Fibroblast of pulmonary artery (primary cell): ENCODE measurements around the gene AKR1D1.

Source experiments
- DNase-seq: peaks from one replicate; pipeline ENCODE4 v3.0.0-alpha.2; 2010; ENCODE audit warnings: low read depth
- H3K4me3 ChIP-seq: replicated peaks from 2 replicates; pipeline ENCODE4 v1.5.1; 2011; ENCODE audit warnings: low read depth, mild to moderate bottlenecking, control low read depth, low read length, moderate library complexity
- TF ChIP-seq, protein P1 (sequence below): IDR thresholded peaks from 2 replicates; pipeline ENCODE4 v1.5.1; 2011; ENCODE audit warnings: mild to moderate bottlenecking, control low read depth, low read length, inconsistent platforms; ENCODE audit errors: missing control alignments

The AKR1D1 gene

DNA sequence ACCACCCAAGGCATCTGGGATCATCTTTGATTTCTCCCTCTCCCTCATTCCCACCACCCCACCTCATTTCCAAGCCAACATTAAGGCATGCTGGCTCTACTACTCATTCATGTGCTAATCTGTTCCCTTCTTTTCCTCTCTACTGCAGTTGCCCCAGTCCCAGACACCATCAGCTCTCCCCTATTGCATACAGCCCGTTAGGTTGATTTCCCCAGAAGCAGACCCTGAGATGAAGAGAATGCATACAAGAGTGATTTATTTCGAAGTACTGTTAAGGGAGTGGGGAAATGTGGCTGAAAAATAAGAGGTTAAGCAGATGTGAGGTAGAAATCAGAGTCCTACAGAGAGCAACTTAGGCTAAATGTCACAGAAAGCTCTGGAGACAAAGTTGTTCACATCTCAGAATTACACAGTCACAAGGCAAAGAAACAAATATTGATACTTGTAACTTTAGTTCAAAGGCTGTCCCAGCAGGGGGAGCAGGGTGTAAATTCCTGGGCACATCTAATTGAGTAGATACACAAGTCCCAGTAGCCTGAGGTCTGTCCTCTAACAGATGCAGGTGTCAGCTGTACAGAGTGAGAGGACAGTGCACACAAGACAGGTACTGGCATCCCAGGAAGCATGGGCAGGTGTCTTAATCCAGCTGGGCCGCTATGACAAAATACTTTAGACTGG, 20.9 kb downstream of the AKR1D1 start:
- peak; percentile 60 for DNase-seq
- TF ChIP-seq, protein P1, sequence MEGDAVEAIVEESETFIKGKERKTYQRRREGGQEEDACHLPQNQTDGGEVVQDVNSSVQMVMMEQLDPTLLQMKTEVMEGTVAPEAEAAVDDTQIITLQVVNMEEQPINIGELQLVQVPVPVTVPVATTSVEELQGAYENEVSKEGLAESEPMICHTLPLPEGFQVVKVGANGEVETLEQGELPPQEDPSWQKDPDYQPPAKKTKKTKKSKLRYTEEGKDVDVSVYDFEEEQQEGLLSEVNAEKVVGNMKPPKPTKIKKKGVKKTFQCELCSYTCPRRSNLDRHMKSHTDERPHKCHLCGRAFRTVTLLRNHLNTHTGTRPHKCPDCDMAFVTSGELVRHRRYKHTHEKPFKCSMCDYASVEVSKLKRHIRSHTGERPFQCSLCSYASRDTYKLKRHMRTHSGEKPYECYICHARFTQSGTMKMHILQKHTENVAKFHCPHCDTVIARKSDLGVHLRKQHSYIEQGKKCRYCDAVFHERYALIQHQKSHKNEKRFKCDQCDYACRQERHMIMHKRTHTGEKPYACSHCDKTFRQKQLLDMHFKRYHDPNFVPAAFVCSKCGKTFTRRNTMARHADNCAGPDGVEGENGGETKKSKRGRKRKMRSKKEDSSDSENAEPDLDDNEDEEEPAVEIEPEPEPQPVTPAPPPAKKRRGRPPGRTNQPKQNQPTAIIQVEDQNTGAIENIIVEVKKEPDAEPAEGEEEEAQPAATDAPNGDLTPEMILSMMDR: peak; percentile 63
- no peak overlapping the region for H3K4me3 ChIP-seq

DNA sequence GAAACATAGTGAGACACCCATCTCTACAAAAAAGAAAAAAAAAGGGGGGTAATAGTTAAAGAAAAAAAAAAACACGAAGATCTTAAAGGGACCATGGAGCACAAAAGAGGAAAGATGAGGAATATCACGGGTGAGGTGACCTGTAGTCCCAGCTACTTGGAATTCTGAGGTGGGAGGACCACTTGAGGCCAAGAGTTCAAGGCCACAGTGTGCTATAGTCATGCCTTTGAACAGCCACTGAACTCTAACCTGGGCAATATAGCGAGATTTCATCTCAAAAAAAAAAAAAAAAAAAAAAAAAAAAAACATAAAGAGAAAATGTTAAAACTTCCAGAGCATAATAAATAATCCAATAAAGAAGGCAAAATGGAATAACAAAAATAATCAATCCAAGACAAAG, 23.6 kb downstream of the AKR1D1 start:
- TF ChIP-seq, protein P1: no peak
- H3K4me3 ChIP-seq: no peak overlapping the region
- no peak for DNase-seq

DNA sequence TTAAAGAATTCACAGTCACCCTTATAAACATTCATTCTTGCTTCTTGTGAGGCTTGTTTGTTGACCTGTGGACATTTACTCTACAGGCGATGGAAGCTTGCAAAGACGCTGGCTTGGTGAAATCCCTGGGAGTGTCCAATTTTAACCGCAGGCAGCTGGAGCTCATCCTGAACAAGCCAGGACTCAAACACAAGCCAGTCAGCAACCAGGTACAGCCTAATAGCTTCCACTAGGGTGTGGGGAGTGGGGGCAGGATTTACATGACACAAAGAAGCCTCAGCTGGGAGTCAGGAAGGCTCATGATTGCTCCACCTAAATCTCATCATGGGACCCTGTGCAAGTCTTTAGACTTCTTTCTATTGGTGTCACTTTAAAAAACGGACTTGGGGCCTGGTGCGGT, 29.0 kb downstream of the AKR1D1 start:
- no peak for DNase-seq
- TF ChIP-seq, protein P1: no peak
- H3K4me3 ChIP-seq: no peak overlapping the region

GRCh38 chr7:138115047-138115446, 38.8 kb downstream of the AKR1D1 start:
- DNase-seq: no peak
- TF ChIP-seq, protein P1: no peak

GRCh38 chr7:138116141-138116540, 39.9 kb downstream of the AKR1D1 start:
- peak; percentile 92 for DNase-seq
- H3K4me3 ChIP-seq: no peak overlapping the region
- TF ChIP-seq, protein P1: no peak

More at GRCh38 chr7:138115047-138115446, 38.8 kb downstream of the AKR1D1 start:
- no peak overlapping the region for H3K4me3 ChIP-seq

GRCh38 chr7:138116892-138117291, 40.6 kb downstream of the AKR1D1 start:
- no peak for DNase-seq
- H3K4me3 ChIP-seq: no peak overlapping the region

More at GRCh38 chr7:138116892-138117291, 40.6 kb downstream of the AKR1D1 start:
- TF ChIP-seq, protein P1: no peak
